Fibroblast of pulmonary artery (primary cell): ENCODE measurements around the gene CADM1.

Source experiments
- DNase-seq: peaks from one replicate; pipeline ENCODE4 v3.0.0-alpha.2; 2010; ENCODE audit warnings: low read depth
- H3K4me3 ChIP-seq: replicated peaks from 2 replicates; pipeline ENCODE4 v1.5.1; 2011; ENCODE audit warnings: low read depth, mild to moderate bottlenecking, control low read depth, low read length, moderate library complexity
- CTCF ChIP-seq: IDR thresholded peaks from 2 replicates; pipeline ENCODE4 v1.5.1; 2011; ENCODE audit warnings: mild to moderate bottlenecking, control low read depth, low read length, inconsistent platforms; ENCODE audit errors: missing control alignments

The CADM1 gene

GRCh38 chr11:115280775-115281174 is 223.4 kb downstream of the CADM1 start:
- no peak overlapping the region for H3K4me3 ChIP-seq
- no peak for DNase-seq
- TF ChIP-seq CTCF, result no peak

DNA sequence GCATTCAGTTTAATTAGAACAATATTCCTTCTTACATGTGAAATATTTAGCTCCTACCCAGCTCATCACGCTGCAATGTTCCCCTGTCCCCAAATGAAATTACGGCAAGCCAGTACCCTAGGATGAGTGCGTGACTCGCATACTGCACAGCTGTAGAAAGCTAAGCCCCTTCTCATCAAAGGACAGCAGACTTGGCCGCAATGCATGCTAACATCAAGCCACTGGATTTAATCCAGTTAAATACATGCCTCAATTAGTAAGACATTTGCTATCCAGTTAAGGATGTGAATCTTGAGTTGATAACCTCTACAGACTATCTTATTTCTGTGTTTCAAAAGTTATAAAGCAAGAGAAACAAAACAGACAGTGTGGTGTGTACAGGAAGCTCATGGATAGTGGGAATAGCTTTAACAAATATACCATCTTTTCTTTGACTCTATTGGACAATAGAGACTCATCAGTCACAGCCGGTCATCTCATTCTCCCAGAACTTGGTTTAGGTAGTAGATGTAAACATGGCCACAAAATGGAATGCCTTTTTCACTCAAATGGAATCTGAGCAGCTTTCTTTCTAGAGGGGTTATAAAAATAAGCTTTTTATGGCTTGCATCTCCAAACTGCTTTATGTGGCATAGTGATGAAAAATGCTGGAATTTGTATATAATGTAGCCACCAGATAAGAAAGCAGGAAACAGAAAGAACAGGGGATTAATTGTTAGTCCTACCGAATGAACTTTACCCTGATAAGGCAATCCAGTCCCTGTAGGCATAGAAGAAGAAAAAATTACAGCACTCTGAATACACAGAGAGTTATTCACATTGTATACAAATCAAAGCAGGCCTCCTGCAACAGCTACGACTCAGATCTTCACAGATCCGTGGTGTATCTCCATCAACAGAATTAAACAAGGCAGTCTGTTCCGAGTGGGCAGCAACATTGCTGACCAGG is 224.1 kb downstream of the CADM1 start:
- no peak for DNase-seq
- no peak for TF ChIP-seq CTCF
- no peak overlapping the region for H3K4me3 ChIP-seq

- no peak for TF ChIP-seq CTCF
- no peak overlapping the region for H3K4me3 ChIP-seq
- DNase-seq, result no peak
These were observed 227.4 kb downstream of the CADM1 start for GRCh38 chr11:115276799-115277198.

DNA sequence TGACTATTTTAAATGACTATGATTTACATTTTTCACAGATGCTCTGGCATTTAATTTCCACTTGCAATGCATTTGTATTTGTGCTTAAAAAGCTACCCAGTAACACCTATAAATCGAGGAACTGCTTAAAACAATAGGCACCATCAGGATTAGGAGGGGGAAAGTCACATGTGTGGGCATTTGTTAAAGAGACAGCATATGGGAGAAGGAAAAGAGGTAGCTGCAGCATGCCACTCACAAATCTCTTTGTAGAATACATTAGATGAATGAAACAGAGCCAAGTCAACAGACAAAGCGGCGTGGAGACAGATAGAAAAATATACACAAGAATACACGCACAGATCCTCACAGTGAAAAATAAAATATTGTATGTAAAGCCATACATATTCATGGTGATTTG is 228.0 kb downstream of the CADM1 start:
- TF ChIP-seq CTCF, result no peak
- DNase-seq, result no peak

GRCh38 chr11:115275045-115275444 is 229.2 kb downstream of the CADM1 start:
- DNase-seq, result no peak
- H3K4me3 ChIP-seq, result no peak overlapping the region

More for the DNA sequence above, 228.0 kb downstream of the CADM1 start:
- H3K4me3 ChIP-seq, result no peak overlapping the region

DNA sequence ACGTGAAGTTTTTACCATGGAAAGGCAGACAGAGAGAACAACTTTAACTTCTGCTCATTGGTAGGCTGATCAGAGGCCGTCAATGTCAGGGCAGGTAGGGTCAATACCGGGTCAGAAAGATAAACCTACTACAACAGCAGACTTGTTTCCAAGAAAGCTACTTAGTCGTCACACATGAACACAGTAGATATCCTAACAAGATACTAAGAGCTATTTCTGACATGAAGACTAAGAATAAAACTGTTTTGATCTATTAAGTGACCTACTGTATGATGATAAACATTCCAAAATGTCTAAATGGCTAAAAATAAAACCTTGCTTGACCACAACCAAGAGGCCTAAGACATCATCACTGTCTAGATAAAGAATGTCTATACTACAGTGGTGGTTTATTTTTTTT is 231.3 kb downstream of the CADM1 start:
- no peak overlapping the region for H3K4me3 ChIP-seq
- DNase-seq, result no peak
- TF ChIP-seq CTCF, result no peak

More at GRCh38 chr11:115275045-115275444, 229.2 kb downstream of the CADM1 start:
- TF ChIP-seq CTCF, result no peak
